GM19025 (cell line): ENCODE data around the gene RHO.

Experiments
- ATAC-seq: cut with Tn5 transposase; IDR thresholded peaks from one replicate; pipeline ENCODE4 v1.9.1; 2021; ENCODE audit warnings: mild to moderate bottlenecking, low read depth, moderate library complexity; ENCODE audit not compliant: unreplicated experiment

The RHO gene

GRCh38 chr3:129557548-129557894 is 29.1 kb downstream of the RHO start:
- no peak for ATAC-seq

DNA sequence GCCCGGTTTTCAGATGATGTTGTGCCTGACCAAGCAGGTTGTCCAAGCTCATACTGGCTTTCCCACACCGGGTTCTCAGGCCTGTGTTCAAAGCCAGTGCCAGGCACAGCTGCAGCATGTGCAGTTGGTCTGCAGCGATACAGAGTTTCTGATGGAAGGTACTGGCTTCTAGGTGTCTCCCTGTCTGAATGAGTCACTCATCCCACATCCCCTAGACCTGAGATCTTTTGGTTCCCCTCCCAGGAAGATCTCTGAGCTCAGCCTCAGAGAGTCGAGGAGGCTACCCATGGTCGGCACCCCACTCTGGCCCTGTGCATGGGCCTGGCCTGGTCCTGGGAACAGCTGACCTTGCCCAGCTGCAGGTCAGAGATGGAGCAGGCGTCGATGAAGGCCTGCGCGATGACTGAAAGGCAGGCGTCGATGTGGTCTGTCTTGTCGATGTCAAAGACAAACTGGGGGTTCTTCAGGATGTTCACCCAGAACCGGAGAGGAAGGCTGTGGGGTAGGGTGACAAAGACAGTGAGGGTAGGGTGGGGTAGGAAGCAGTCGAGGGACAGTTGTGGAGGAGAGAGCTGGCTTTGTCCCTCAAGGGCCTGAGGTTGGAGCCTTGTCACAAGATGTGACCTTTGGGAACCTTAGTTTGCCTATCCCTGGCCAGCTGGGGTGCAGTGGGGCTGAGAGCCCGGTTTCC is 29.8 kb downstream of the RHO start:
- ATAC-seq, result no peak

DNA sequence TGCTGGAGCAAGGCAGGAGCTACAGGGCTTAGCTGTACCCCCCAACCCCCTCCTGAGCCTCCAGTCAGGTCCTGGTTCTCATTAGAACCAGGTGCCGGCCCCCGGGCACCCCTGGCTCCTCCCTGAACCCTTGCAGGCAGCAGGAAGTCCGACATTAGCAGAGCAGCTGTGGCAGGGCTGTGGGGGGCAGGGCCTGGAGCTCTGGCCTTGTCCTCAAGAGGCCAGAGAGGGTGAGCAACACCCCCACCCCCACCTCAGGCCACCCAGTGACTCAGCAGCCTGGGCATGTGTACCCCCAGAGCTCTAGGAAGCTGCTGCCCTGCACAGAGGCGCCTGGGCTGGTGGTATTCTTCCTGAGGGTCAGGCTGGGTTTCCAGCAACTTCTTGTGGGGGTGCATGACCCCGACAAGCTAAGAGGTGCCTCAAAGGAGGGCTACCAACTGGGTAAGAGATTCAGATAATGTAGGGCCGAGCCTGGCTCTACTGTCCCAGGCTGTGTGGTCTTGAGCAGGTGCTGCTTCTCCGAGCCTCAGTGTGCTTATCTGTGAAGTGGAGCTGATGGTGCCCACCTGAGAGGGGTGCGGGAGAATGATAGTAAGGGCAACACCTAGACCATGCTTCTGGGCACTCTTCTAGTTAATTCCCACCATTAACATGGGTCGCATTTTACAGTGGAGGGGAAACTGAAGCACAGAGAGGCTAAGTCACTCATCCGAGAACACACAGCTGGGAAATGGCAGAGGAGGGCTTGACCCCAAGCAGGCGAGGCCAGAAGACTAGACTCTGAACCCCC is 30.5 kb downstream of the RHO start:
- ATAC-seq, result no peak

GRCh38 chr3:129559565-129560079 is 31.2 kb downstream of the RHO start:
- ATAC-seq, result no peak

- no peak for ATAC-seq
Measured at GRCh38 chr3:129560269-129560787, 31.9 kb downstream of the RHO start.

DNA sequence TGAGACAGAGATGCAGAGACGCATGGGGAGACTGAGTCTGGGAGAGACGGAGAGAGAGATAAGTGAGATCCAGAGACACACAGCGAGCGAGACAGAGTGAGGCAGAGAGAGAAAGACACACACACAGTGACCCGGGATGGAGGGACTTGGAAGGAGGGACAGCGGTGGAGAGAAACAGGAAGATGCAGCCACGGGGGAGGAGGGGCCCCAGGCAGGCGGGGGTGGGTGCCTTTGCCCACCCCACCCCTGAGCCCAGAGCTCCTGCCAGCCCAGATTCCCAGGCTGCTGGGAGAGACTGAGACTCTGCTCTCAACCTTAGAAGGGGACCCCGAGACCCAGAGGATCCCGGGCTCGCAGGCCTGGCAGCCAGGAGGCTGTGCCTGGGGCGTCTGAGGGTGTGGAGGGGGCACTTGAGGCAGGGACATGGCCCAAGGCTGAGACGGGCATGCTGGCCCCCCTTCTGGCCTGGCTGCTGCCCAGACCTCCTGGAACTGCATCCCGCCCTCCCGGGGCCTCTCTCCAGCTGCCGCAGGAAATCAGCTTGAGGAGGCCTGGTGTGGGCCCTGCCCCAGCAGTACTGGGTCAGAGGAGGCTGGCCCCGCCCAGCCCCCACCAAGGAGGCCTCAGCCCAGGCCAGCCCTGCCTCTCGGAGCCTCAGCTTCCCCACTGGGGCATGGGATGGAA is 32.6 kb downstream of the RHO start:
- ATAC-seq, result no peak

DNA sequence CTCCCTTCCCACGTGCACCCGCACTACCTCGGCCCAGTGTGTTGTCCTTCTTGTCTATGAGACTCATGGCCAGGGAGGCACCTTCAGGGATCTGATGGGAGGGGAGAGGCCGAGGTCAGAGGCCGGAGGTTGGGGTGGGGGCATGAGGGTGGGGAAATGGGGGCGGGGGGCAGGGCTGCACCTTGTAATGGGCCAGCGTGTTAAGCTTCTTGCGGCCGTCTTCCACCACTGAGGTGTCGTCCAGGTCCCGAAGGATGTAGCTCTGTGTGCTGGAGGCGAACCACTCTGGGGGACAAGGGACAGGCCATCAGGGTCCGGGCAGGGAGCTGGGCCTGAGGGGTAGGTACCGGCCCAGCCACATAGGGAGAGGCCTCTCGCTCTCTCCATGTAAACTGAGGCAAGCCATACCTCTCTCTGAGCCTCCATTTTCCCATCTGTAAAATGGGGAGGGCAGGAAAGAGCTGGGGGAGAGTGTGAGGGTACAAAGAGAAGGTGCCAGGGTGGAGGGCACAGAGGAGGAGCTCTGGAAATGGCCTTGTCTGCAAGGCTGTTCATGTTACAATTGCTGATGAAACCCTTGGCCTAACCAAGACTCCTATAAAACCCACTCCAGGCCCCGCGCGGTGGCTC is 33.3 kb downstream of the RHO start:
- no peak for ATAC-seq

DNA sequence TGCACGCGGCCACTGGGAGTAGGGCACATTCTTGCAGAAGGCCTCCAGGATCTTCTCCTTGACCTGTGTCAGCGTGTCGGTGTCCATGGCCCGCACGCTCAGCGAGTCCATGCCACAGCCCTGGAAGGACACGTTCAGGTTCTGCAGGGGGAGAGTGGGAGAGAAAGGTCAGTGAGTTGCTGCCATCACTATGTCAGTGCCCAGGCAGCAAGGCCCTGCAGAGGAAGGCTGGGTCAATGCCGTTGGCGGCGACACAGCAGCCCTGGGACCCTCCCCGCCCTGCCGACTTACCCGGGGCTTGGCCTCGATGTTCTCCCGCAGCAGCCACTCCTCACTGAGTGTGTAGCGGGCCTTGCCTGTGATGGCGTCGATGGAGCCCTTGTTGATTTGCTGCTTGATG is 34.4 kb downstream of the RHO start:
- no peak for ATAC-seq

- ATAC-seq, result no peak
Measured at GRCh38 chr3:129563332-129563731, 34.9 kb downstream of the RHO start.

DNA sequence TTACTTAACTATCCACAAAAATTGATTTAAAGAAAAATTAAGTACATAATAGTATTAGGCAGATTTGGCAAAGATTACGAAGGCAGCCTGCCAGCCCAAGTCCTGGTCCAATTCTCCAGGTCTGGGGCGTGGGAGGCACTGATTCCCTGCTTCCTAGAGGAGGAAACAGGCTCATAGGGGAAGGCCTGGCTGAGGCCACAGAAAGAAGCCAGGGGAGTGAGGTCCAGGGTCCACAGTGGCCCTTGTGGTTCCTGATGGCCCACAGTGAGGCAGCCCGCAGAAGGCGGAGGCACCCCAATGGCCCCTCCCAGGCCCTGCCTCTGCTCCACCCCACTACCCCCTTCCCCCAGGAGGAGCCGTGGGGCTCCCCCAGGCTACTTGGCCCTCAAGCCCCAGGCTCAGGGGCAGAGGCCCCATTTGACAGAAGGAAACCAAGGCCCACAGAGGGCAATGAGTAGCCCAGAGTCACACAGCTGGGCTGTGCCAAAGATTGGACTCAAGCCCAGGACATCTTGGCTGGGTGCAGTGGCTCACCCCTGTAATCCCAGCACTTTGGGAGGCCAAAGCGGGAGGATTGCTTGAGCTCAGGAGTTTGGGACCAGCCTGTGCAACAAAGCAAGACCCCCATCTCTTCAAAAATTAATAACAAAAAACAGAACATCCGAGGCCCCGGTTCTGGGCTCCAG is 35.6 kb downstream of the RHO start:
- no peak for ATAC-seq

DNA sequence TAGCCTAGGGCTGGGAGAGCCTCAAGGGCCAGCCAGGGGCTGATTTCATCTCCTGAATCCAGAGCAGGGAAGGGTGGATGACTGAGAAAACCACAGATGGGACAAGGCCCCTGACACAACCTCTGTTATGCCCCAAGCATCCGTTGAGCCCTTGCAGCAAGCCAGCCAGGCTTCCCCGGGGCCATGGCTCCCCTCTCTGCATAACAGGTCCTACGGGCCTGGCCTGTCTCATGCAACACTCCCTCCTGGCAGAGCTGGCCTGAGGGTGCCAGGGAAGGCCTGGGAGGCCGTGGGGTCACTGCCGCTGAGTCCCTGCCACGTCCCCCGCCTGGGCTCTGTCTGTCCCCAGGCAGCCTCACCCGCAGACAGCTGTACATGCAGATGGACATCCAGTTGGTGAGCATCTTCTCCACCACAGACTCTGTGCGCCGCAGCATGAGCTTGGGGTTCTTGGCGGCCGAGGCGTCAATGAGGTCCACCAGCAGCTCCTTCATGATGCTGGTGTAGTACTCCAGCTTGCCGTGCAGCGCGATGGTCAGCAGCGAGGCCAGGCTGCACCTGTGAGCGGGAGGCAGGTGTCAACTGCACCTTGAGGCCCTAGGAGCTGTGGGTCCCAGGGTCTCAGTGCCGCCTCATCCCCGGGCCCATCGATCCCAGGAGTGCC is 36.7 kb downstream of the RHO start:
- no peak for ATAC-seq

DNA sequence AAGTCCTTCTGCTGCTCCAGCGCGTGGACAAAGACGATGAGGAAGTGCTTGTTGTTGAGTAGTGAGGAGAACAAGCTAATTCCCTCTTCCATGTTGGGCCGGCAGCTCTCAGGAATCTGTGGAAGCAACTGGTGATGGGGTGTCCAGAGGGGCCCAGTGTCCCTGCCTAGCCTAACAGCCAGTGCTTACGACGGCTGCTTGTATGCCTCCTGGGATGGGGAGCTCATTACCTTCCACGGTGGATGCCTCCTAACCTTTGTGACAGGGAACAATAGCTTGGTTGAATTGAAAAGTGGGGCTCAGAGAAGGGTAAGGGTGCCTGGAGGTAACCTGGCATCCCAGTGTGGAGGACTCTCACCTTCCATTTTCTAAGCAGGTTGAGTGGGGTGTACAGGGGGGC is 37.5 kb downstream of the RHO start:
- no peak for ATAC-seq

GRCh38 chr3:129567176-129567705 is 38.8 kb downstream of the RHO start:
- ATAC-seq, result no peak

- no peak for ATAC-seq
Measured at GRCh38 chr3:129567939-129568338, 39.5 kb downstream of the RHO start.

DNA sequence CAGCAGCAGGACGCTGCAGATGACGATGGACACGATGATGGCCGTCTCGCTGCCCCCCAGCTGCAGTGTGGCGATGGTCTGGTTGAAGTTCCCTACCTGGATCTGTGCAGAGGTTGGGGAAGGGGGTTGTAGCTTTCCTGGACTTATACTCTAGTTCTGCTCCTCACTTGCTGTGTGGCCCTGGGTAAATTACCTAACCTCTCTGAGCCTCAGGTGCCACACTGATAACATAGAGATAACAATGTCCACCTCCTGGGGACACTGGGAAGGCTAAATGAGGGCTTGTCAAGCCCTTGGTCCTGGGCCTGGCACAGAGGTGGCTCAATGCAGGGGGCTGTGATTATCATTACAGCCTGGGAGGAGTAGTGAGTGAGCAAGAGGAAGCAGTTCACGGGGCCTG is 41.4 kb downstream of the RHO start:
- ATAC-seq, result no peak

- no peak for ATAC-seq
Measured at GRCh38 chr3:129571605-129572547, 43.4 kb downstream of the RHO start.

GRCh38 chr3:129572603-129573002 is 44.2 kb downstream of the RHO start:
- no peak for ATAC-seq

DNA sequence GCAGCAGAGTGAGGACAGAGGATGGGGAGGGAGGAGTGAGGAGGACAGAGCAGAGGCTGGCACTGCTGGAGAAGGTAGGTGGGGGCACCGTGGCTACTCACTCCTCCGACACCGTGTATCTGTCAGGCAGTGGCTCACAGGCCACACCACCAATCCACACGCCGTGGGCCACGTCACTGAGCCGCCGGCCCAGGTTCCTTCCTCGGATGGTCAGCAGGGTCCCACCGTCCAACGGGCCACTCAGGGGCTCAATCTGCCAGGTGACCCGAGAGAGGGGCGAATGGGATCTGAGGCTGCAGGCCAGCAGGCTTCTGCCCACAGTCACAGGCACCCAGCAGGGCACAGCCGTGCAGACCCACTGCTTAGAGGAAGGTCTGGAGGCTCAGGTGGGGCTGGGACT is 45.1 kb downstream of the RHO start:
- no peak for ATAC-seq
